Heart left ventricle (tissue), 16 donors: Measurements from ENCODE around the gene BLCAP. TPM values are rescaled to one million over a fixed set of nuclear protein-coding genes. Genes with fewer than 3 reads are reported as not detected.
A peak's percentile ranks its signal among the peaks of the same experiment; 100 is the strongest.
"Not testable (repeated sequence)": the region's sequence is repeated elsewhere in the genome, so short reads cannot be mapped to it uniquely, and the experiment has no call there.

ENCODE experiments used
- ATAC-seq, 4 donors: fragments of 200-7000 bp; cut with Tn5 transposase; one replicate each; pipeline ENCODE4 v1.9.1; 2020 to 2022; ENCODE audit warnings: moderate library complexity in 4 of 4, mild to moderate bottlenecking in 3 of 4, moderate number of reproducible peaks in 1 of 4
- DNase-seq, 5 donors: peaks; one replicate each; pipeline ENCODE4 v3.0.0-alpha.2; 2020
- H3K27ac ChIP-seq, 12 donors: fragments of 200-600 bp; sonication (generic) in 4 of 12; one replicate each; pipeline versions ENCODE4 v1.5.0 to v1.8.0; 2016 to 2022; ENCODE audit warnings: mild to moderate bottlenecking in 2 of 12
- H3K27me3 ChIP-seq, 9 donors: fragments of 200-600 bp; sonication (generic) in 2 of 9; one replicate each; pipeline versions ENCODE4 v1.5.1 to v1.8.0; 2016 to 2022; ENCODE audit warnings: mild to moderate bottlenecking in 3 of 9
- H3K36me3 ChIP-seq, 9 donors: fragments of 200-600 bp; sonication (generic) in 2 of 9; one replicate each; pipeline versions ENCODE4 v1.5.0 to v1.8.0; 2018 to 2022; ENCODE audit warnings: mild to moderate bottlenecking in 2 of 9
- H3K4me1 ChIP-seq, 12 donors: fragments of 200-600 bp; sonication (generic) in 4 of 12; one replicate each; pipeline versions ENCODE4 v1.5.0 to v1.8.0; 2016 to 2022; ENCODE audit warnings: mild to moderate bottlenecking in 3 of 12
- H3K4me3 ChIP-seq, 12 donors: fragments of 200-600 bp; sonication (generic) in 4 of 12; one replicate each; pipeline versions ENCODE4 v1.5.0 to v1.8.0; 2017 to 2022; ENCODE audit warnings: mild to moderate bottlenecking in 9 of 12, moderate library complexity in 4 of 12
- H3K9me3 ChIP-seq, 12 donors: fragments of 200-600 bp; sonication (generic) in 4 of 12; one replicate each; pipeline versions ENCODE4 v1.5.0 to v1.8.0; 2016 to 2022; ENCODE audit warnings: mild to moderate bottlenecking in 1 of 12
- CTCF ChIP-seq, 12 donors: fragments of 200-600 bp; sonication (generic) in 4 of 12; IDR thresholded peaks; one replicate each; pipeline versions ENCODE4 v1.5.0 to v1.8.0; 2018 to 2022; ENCODE audit warnings: antibody characterized with exemption in 12 of 12, mild to moderate bottlenecking in 5 of 12
- POLR2A ChIP-seq, 2 donors: fragments of 450-650 bp; IDR thresholded peaks; one replicate each; pipeline ENCODE4 v1.6.1; 2017; ENCODE audit warnings: antibody characterized with exemption in 2 of 2, mild to moderate bottlenecking in 2 of 2, moderate library complexity in 2 of 2
- WGBS, 4 donors: extraction: QIAGEN DNeasy Blood & Tissue Kit in 2 of 4; methylation state at CpG; one replicate each; pipeline versions ENCODE4 v1.1.5 to v1.1.7; 2013 to 2018; 5-methylcytosine and 5-hydroxymethylcytosine counted together
- intact Hi-C, 10 donors: fragments of 100-400 bp; cut with DNase I; formaldehyde crosslinking; loops; one replicate each; pipeline versions ENCODE4 v1.11.1 to v1.14.2; 2022
- polyA plus RNA-seq, 2 donors: library from polyadenylated mRNA; stranded (reverse); fragments of 200-250 nt; gene quantifications; one replicate each; pipeline ENCODE4 v1.2.3, GENCODE V29; 2013
- total RNA-seq, 9 donors: library from RNA; depleted of rRNA in 2 of 9; stranded (reverse); fragments of >200 nt in 2 of 9; fragmentation: NEBNext Ultra II Directional in 3 of 9; extraction: Animal tissue kit (Norgen Biotek cat#: 25700) in 3 of 9; gene quantifications; one replicate each; pipeline versions ENCODE4 v1.1.0 to v1.2.4, GENCODE V29; 2016 to 2023
- donor health status: ischemic (EF 13 %, LVEDD 7.1; RV severe dilation, severe dysfunction).
- donor health status: healthy with polysubstance abuse.
- donor health status: DM: no; HTN: yes; CAD: no.
- donor health status: DM: no; HTN: no; CAD: no.
- donor health status: ischemic (EF 25% LVEDD 6.9; RV normal size, moderate dysfunction).
- donor health status: ischemic (EF 25% LVEDD 5.7; RV mildly dilated, moderate dysfunction).
- donor health status: healthy.
- donor health status: DM: yes; HTN: yes; CAD: no.
- donor health status: ischemic (EF 35%, LVEDD 5.7; RV mildly dilated, moderate dysfunction).
- donor health status: nonischemic (EF 11% LVEDD 7.7; RV severe dilation, severe dysfunction).
- donor health status: DM: yes; HTN: yes; CAD: no.
- donor health status: PGD.
- donor health status: ischemic (EF 29% LVEDD 5.4; RV normal size, mild dysfunction).
- donor health status: nonischemic (EF 23%, LVEDD 6.1; RV moderate dilation, normal function).

BLCAP gene
- total and polyA plus RNA-seq, 11 donors: 66.7 to 99.5 (median 81.7) TPM

- DNase-seq (no peak), ATAC-seq (no peak)
- Histone ChIP-seq H3K4me3 (no peak overlapping the region), H3K27ac (no peak overlapping the region), H3K9me3 (no peaks in the 10 kb centered on the region), H3K4me1 (no peaks in the 10 kb centered on the region), H3K27me3 (peaks cover 0 to 9% (median 0%) of the 10 kb centered on the region in 9 donors), H3K36me3 (no peaks in the 10 kb centered on the region)
- intact Hi-C loops: no loop called here
- TF ChIP-seq CTCF (IDR thresholded peaks at IDR 0.05): no peak
- TF ChIP-seq POLR2A (IDR thresholded peaks at IDR 0.05): no peak
- WGBS, 4 donors: 63 to 73% (median 67%) methylated on average over 6 of the region's 6 CpGs
Observed at GRCh38 chr20:37542281-37542680, 14.6 kb upstream of the BLCAP start.

- Histone ChIP-seq H3K4me1 (no peaks in the 10 kb centered on the region), H3K9me3 (no peaks in the 10 kb centered on the region), H3K27ac (no peak overlapping the region), H3K36me3 (no peaks in the 10 kb centered on the region), H3K27me3 (peaks cover 0 to 3% (median 0%) of the 10 kb centered on the region in 9 donors), H3K4me3 (no peak overlapping the region)
- DNase-seq (peak in 1 of 5 donors; percentile 2), ATAC-seq (no peak)
- 89 to 94% (median 90%) methylated on average over 5 of the region's 5 CpGs for WGBS, 4 donors
- TF ChIP-seq CTCF (IDR thresholded peaks at IDR 0.05) (no peak), POLR2A (IDR thresholded peaks at IDR 0.05) (no peak)
- intact Hi-C loops: no loop called here
Observed at GRCh38 chr20:37541326-37541725, 13.7 kb upstream of the BLCAP start.

GRCh38 chr20:37540838-37541237, 13.2 kb upstream of the BLCAP start:
- H3K36me3 ChIP-seq, DNase-seq, H3K27me3 ChIP-seq, H3K4me1 ChIP-seq, intact Hi-C loops, H3K4me3 ChIP-seq, H3K9me3 ChIP-seq, ATAC-seq, H3K27ac ChIP-seq: not testable (repeated sequence)
- 76 to 86% (median 80%) methylated on average over 1 of the region's 1 CpG for WGBS, 4 donors

- H3K27me3 ChIP-seq: no peaks in the 10 kb centered on the region
- H3K4me3 ChIP-seq: no peak overlapping the region
- 30 to 36% (median 34%) methylated on average over 5 of the region's 5 CpGs for WGBS, 4 donors
- DNase-seq: no peak
- intact Hi-C loops: no loop called here
- no peak for TF ChIP-seq POLR2A (IDR thresholded peaks at IDR 0.05)
- TF ChIP-seq CTCF (IDR thresholded peaks at IDR 0.05): no peak
- H3K4me1 ChIP-seq: no peaks in the 10 kb centered on the region
- no peak for ATAC-seq
- H3K9me3 ChIP-seq: no peaks in the 10 kb centered on the region
- no peaks in the 10 kb centered on the region for H3K36me3 ChIP-seq
- H3K27ac ChIP-seq: no peak overlapping the region
Observed at GRCh38 chr20:37540001-37540400, 12.3 kb upstream of the BLCAP start.

- no peak for ATAC-seq
Observed at GRCh38 chr20:37539424-37539823, 11.7 kb upstream of the BLCAP start.

More at GRCh38 chr20:37539424-37539823, 11.7 kb upstream of the BLCAP start:
- no peaks in the 10 kb centered on the region for H3K27me3 ChIP-seq
- no peak overlapping the region for H3K27ac ChIP-seq
- H3K9me3 ChIP-seq: no peaks in the 10 kb centered on the region
- no peak for DNase-seq
- TF ChIP-seq CTCF (IDR thresholded peaks at IDR 0.05): no peak
- intact Hi-C loops: loop anchor here in 3 of 10 donors (5.0 to 10.0 kb wide), 3 partner anchors 152 to 342 kb away; no protein-coding TSS in a partner anchor
- H3K4me1 ChIP-seq: peaks cover 0 to 4% (median 0%) of the 10 kb centered on the region in 12 donors
- H3K36me3 ChIP-seq: no peaks in the 10 kb centered on the region
- H3K4me3 ChIP-seq: no peak overlapping the region
- 85 to 88% (median 86%) methylated on average over 4 of the region's 4 CpGs for WGBS, 4 donors
